ENCODE measurements around the gene LRP1-AS.

Gene LRP1-AS

GRCh38 chr12:57116580-57117281 lies 30.7 kb downstream of the LRP1-AS start:
- no peak for DNase-seq

- no peak for DNase-seq
Observed at GRCh38 chr12:57112492-57113294, 34.7 kb downstream of the LRP1-AS start.

DNA sequence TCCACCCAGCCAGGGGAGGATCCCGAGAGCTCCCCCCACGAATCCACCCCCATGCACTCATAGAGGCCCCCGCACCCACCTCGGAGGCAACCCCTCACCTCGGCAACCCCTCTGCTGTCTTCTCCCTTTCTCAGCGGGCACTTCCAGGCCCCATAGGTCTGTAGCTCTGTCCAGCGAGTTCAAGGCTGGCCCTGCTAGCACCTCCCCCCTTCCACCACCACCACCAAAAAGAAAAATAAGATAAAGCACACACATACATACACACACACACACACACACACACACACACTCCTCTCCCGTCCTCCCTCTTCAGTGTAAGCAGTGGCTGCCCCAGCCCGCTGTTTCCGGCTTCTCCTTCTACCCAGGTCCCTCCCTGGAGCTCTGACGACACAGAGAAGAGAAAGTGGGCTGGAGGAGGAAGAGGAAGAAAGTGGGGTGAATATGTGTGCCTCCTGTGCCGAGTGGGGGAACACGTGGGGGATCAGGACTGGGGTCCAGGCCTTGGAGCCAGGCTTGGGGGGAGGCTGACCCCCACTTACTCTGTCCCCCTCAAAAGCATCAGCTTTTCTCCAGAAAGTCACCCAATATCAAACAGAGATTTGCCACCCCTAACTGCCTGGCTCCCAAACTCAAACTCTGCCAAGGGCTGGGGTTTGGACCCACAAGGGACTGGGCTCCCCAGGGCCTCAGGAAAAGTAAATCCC lies 36.2 kb downstream of the LRP1-AS start, which contains the start of gene STAT6:
Gene STAT6 (minus strand): TSS at position 332 of the 704 bp plus-strand sequence. CDS start 3,084 bp downstream, outside the sequence.
- peak; percentile 75 for DNase-seq

GRCh38 chr12:57110104-57111030 lies 37.1 kb downstream of the LRP1-AS start:
- peak; percentile 46 for DNase-seq

DNA sequence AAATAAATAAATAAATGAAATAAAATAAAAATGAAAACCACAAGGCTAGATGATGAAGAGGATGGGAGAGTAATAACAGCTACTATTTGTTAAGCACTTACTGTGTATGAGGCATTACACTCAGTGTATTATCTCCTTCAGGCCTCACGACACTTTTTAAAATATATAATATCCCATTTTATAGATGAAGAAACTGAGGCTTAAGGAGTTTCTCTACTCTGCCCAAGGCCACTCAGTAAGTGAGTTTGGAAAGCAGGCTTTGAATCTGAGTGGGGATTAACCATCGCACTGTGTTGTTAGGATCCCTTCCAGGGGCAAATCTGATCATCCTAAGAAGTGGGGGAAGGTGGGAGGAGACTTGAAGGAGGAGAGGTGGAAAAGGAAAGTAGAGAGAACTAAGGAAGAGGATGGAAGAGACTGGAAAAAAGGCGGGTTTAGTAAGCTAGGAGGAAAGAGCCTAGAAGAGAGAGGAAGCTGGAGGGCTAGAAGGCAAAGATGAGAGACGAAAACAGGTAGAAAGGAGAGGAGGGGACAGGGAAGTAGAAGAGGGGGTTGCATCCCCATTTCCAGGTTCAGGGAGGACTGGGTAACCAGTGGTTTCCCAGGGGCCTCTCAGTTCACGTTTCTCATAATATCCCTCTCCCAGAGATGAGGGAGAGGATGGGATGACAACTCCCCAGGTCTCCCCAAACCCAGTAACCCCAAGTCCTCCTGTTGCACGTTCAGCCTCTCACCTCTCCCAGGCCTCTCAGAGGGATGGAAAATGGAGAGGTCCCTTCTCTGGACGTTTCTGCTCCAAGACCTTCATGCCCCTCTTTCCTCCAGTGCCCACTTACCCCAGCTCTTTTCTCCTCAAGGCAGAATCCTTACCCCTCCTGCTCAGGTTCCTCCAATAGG lies 38.0 kb downstream of the LRP1-AS start:
- no peak for DNase-seq

DNA sequence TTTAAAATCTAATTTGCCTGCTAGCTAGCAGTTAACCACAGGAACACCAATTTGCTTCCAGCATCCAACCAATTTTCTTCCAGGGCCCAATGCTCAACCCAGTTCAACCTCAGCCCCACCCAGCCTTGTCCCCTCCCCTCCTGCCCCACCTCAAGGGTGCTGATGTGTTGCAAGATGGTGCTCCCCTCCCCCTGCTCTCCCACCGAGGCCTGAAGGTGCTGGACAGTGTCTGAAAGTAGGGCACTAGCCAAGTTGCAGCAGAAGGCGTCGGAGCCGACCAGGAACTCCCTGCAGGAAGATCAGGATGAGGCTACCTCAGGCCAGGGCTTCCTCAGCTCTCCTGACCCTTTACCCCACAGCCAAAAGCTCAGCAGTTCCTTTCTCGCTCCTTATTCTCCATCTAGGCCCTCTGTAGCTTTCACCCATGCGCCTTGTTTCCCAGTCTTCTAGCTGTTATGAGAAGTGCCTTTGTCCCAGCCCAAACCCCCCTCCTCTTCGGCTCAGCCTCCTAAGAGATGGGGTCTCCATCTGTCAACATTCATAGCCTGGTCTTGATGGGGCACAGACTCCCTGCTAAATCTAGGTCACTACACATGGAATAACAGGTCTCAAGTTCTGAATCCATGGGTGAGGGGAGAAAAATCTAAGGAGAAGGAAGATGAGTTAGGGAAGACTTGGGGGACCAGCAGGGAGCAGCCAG lies 39.8 kb downstream of the LRP1-AS start:
- no peak for DNase-seq

DNA sequence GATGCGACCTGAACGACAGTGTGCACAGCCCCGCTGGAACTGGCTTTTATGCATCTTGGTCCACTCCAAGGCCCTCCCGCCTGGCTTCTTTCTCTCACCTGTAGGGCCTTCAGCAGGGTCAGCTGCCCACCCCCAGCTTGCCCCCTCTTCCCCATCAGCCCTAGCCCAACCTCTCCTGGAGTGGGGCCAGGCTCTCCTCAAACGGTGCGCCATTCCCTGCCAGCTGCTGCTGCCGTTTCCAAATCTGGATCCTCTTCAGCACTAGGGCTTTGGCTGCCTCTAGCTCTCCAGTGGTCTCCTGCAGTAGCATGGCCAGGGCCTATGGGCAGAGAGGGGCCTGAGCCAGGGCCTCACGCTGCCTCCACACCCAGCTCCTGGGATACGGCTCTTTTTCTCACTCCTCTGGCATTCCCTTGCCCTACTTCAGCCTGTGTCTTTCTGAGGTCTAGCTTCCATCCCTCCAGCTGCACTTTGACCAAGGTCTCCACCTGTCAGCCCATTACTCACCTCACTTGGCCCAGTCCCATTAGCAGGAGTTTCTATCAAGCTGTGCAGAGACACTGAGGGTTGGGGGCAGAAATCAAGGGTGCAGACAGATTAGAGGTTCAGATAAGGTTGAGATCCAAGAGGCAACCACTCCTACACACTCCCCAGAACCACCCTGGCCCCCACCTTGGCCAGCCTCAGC lies 41.3 kb downstream of the LRP1-AS start:
- DNase-seq: no peak

DNA sequence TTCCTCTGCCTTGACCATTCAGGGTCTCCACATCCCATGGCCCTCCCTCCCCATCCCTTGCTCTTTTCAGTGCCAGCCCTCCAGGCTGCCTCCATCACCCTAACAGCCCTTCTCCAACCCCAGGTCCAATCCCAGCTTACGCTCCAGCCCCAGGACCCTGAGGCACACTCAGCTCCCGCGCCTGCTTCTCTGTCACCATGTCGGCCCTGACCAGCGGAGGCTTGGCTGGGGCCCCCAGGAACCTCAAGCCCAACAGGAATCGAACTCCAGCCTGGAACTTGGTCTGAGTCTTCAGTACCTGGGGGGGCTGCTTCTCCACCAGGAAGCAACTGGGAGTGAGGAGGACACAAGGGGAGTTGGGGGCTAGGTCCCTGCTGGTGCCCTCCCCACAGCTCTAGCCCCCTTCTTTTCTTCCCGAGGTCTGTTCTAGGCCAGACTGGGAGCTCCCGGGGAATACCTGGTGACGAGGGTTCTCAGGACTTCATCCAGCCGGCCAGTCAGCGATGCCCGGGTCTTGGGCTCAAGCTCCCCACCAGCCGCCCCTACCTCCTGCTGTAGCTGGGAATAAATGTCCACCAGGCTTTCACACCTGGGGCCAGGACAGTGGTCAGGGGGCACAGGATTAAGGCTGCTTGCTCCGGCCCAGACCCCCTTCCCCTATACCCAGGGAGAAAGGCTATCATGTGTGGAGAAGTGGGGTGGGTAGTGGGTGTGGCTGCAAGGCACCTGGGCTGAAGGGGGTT lies 42.2 kb downstream of the LRP1-AS start:
- no peak for DNase-seq

DNA sequence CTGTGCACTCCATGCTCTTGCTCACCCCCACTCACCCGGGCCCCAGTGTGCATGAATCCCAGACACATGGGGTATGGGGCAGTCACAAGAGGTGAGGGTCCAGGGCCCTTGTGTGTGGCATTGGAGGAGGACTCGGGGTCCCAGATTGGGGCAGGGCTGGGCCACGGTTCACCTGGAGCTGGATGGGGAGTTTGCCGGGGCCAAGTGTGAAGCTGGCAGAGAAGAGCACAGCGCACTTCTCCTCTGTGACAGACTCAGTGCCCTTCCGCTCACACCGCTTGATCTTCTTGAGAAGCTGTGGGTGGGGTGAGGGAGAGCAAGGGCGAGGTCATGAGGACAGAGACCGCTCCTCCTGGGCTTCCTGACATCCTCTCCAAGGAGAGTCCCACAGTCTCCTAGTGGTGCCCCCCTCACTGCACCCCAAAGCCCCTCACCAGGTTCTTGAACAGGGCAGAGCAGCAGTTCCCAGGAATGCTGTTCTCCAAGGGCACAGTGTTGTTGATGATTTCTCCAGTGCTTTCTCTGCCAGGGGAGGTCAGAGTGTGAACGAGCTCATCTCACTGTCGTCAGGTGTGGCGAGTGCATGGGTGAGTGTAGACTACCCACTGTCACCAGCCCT lies 43.0 kb downstream of the LRP1-AS start:
- no peak for DNase-seq

DNA sequence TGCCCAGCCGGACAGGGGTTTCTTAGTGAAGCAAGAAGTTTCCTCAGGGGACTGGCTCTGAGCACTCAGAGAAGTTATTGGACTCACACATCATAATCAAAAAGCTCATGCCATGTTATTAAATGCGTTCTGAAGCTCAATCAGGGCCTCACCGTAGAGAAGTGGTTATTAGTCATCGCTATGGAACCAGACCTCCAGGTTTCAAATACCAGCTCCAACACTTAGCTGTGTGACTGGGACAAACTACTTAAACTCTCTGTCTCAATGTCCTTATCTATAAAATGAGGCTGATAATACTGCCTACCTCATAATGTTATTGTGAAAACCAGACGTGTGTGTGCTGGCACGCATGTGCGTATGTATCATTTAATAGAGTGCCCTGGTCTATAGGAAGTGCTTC lies 43.6 kb downstream of the LRP1-AS start:
- no peak for DNase-seq

- DNase-seq: no peak
Observed at GRCh38 chr12:57101892-57102695, 45.3 kb downstream of the LRP1-AS start.

DNA sequence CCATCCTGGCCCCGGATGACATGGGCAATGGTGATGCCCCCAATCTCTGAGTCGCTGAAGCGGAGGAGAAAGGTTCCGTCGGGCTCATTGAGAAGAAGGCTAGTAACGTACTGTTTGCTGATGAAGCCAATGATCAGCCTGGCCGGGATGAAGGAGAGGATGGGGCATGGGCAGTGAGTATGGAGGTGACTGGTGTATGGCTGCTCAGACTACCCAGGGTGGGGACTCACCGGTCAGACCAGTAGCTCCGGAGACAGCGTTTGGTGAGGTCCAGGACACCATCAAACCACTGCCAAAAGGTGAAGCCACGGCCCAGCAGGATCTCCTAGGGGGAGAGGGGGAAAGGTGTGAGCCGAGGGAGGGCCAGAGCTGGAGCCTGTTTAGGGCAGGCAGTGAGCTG lies 47.7 kb downstream of the LRP1-AS start:
- DNase-seq: no peak

DNA sequence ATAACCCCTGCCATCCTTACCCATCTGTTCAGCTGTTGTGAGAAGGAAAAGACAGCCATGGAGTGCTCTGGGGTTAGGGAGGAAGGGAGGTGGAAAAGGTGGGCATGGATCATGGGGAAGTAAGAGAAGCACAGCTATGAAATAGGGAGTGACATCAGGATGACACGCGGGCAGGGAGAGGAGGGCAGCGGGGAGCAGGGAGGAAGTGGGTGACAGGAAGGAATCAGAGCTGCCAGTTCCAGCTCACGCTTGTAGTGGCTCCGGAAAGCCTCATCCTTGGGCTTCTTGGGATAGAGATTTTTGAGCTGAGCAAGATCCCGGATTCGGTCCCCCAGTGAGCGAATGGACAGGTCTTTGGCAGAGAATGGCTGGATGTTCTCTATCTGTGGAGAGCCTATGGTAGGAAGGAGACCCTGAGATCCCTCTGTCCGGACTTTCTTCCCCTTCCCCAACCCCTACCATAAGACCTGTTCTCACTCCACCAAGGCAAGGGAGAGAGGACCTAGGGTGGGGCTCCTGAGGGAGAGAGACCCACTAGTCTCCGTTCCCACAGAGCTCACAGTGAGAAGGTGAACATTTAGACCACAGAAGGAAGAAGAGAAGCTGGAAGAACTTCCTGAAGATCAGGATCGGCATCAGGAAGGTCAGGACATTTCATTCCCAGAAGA lies 48.2 kb downstream of the LRP1-AS start:
- no peak for DNase-seq

GRCh38 chr12:57098546-57098945 lies 48.9 kb downstream of the LRP1-AS start:
- no peak for DNase-seq

- DNase-seq: no peak
Observed at GRCh38 chr12:57097554-57097835, 49.9 kb downstream of the LRP1-AS start.

- no peak for DNase-seq
Observed at GRCh38 chr12:57096748-57097553, 50.5 kb downstream of the LRP1-AS start.

- DNase-seq: no peak
Observed at GRCh38 chr12:57096099-57096572, 51.3 kb downstream of the LRP1-AS start.
